GM23338 (cell line): ENCODE measurements around the gene ZSCAN21. TPM values are rescaled to one million over a fixed set of nuclear protein-coding genes. Genes with fewer than 3 reads are reported as not detected.

ENCODE experiments used
- ATAC-seq: fragments of 200-7000 bp; cut with Tn5 transposase; 3 replicates; pipeline ENCODE4 v1.9.1; 2020
- DNase-seq: peaks from one replicate; pipeline ENCODE4 v3.0.0-alpha.2; 2015; ENCODE audit warnings: low spot score
- H2AFZ ChIP-seq: fragments of 200-600 bp; sonication (generic); 2 replicates; pipeline ENCODE4 v1.8.0; 2016; ENCODE audit warnings: antibody characterized with exemption, mild to moderate bottlenecking, moderate library complexity
- H3F3A ChIP-seq: fragments of 200-600 bp; sonication (generic); replicated peaks from 2 replicates; pipeline ENCODE4 v1.8.0; 2017; ENCODE audit warnings: antibody characterized with exemption, mixed run types, low read depth
- H3K27ac ChIP-seq: fragments of 200-600 bp; sonication (generic); 2 replicates; pipeline ENCODE4 v1.6.1; 2016; ENCODE audit warnings: low read depth
- H3K27me3 ChIP-seq: fragments of 200-600 bp; sonication (generic); 2 replicates; pipeline ENCODE4 v1.8.0; 2016; ENCODE audit warnings: mild to moderate bottlenecking, mixed run types, moderate library complexity; ENCODE audit not compliant: insufficient read depth
- H3K36me3 ChIP-seq: fragments of 200-600 bp; sonication (generic); 2 replicates; pipeline ENCODE4 v1.8.0; 2016; ENCODE audit warnings: mild to moderate bottlenecking; ENCODE audit not compliant: insufficient read depth
- H3K4me1 ChIP-seq: fragments of 200-600 bp; sonication (generic); 2 replicates; pipeline ENCODE4 v1.8.0; 2016; ENCODE audit warnings: mild to moderate bottlenecking, moderate library complexity; ENCODE audit not compliant: insufficient read depth
- H3K4me2 ChIP-seq: fragments of 200-600 bp; sonication (generic); 2 replicates; pipeline ENCODE4 v1.7.1; 2017; ENCODE audit warnings: mixed run types
- H3K4me3 ChIP-seq: fragments of 200-600 bp; sonication (generic); 2 replicates; pipeline ENCODE4 v1.6.1; 2016; ENCODE audit warnings: mixed run types
- H3K79me2 ChIP-seq: fragments of 200-600 bp; sonication (generic); replicated peaks from 2 replicates; pipeline ENCODE4 v1.8.0; 2017; ENCODE audit warnings: mild to moderate bottlenecking; ENCODE audit not compliant: insufficient read depth
- H3K9me2 ChIP-seq: fragments of 200-600 bp; sonication (generic); 2 replicates; pipeline ENCODE4 v1.8.0; 2017; ENCODE audit not compliant: insufficient read depth
- H4K20me1 ChIP-seq: fragments of 200-600 bp; sonication (generic); replicated peaks from 2 replicates; pipeline ENCODE4 v1.8.0; 2017; ENCODE audit warnings: mild to moderate bottlenecking; ENCODE audit not compliant: insufficient read depth
- H3K27ac Mint-ChIP-seq: 2 replicates; pipeline ENCODE4 v1.8.0; 2020; ENCODE audit warnings: inconsistent platforms, mild to moderate bottlenecking, moderate library complexity, mixed read lengths
- H3K27me3 Mint-ChIP-seq: 3 replicates; pipeline ENCODE4 v1.8.0; 2022; ENCODE audit warnings: low read depth, mild to moderate bottlenecking, moderate library complexity, mixed read lengths, inconsistent platforms; ENCODE audit not compliant: insufficient read depth, poor library complexity
- H3K36me3 Mint-ChIP-seq: 3 replicates; pipeline ENCODE4 v1.8.0; 2021; ENCODE audit warnings: low read depth, mild to moderate bottlenecking, inconsistent platforms, moderate library complexity, mixed read lengths
- H3K4me1 Mint-ChIP-seq: 3 replicates; pipeline ENCODE4 v1.8.0; 2020; ENCODE audit warnings: mild to moderate bottlenecking, inconsistent platforms, mixed read lengths
- H3K4me3 Mint-ChIP-seq: 3 replicates; pipeline ENCODE4 v1.8.0; 2021; ENCODE audit warnings: moderate library complexity, mild to moderate bottlenecking, inconsistent platforms, mixed read lengths
- H3K9me3 Mint-ChIP-seq: 3 replicates; pipeline ENCODE4 v1.8.0; 2020; ENCODE audit warnings: moderate library complexity, mild to moderate bottlenecking, inconsistent platforms, mixed read lengths
- CREB1 ChIP-seq: fragments of 250-450 bp; sonication (Bioruptor Pico); IDR thresholded peaks from 2 replicates; pipeline ENCODE4 v1.5.0; 2020; ENCODE audit warnings: low read depth, mild to moderate bottlenecking, moderate library complexity
- CTCF ChIP-seq, 2 experiments: fragments of 200-600 bp in 1 of 2; sonication (generic) in 1 of 2; conservative IDR thresholded peaks; 2 replicates each; pipeline versions ENCODE4 v1.5.1 to v1.6.1; 2016 to 2017; ENCODE audit warnings: antibody characterized with exemption in 2 of 2, low read depth in 2 of 2, mild to moderate bottlenecking in 2 of 2, moderate library complexity in 1 of 2
- ETS1 ChIP-seq: IDR thresholded peaks from 2 replicates; pipeline ENCODE4 v1.6.1; 2016; ENCODE audit warnings: antibody characterized with exemption
- EZH2 ChIP-seq: fragments of 200-600 bp; sonication (generic); IDR thresholded peaks from one replicate; pipeline ENCODE4 v1.8.0; 2017; ENCODE audit warnings: antibody characterized with exemption, mild to moderate bottlenecking, low read depth; ENCODE audit not compliant: unreplicated experiment
- EZH2phosphoT487 ChIP-seq: fragments of 200-600 bp; sonication (generic); IDR thresholded peaks from one replicate; pipeline ENCODE4 v1.8.1; 2018; ENCODE audit warnings: antibody characterized with exemption; ENCODE audit not compliant: unreplicated experiment
- JUNB ChIP-seq: IDR thresholded peaks from one replicate; pipeline ENCODE4 v1.6.1; 2016; ENCODE audit warnings: antibody characterized with exemption; ENCODE audit not compliant: unreplicated experiment
- NANOG ChIP-seq: IDR thresholded peaks from 2 replicates; pipeline ENCODE4 v1.6.1; 2016; ENCODE audit warnings: antibody characterized with exemption, borderline replicate concordance
- POLR2AphosphoS5 ChIP-seq: IDR thresholded peaks from 2 replicates; pipeline ENCODE4 v1.6.1; 2016; ENCODE audit warnings: antibody characterized with exemption, low read depth
- REST ChIP-seq: IDR thresholded peaks from one replicate; pipeline ENCODE4 v1.6.1; 2018; ENCODE audit warnings: antibody characterized with exemption; ENCODE audit not compliant: unreplicated experiment
- STAT1 ChIP-seq: IDR thresholded peaks from one replicate; pipeline ENCODE4 v1.6.1; 2016; ENCODE audit warnings: antibody characterized with exemption; ENCODE audit not compliant: unreplicated experiment
- ZNF114 ChIP-seq: fragments of 250-450 bp; sonication (Bioruptor Pico); IDR thresholded peaks from 2 replicates; pipeline ENCODE4 v1.5.0; 2020; ENCODE audit warnings: mild to moderate bottlenecking, moderate library complexity
- ZNF331 ChIP-seq: fragments of 250-450 bp; sonication (Bioruptor Pico); IDR thresholded peaks from 2 replicates; pipeline ENCODE4 v1.5.0; 2020; ENCODE audit warnings: low read depth, mild to moderate bottlenecking, moderate library complexity
- ZNF462 ChIP-seq: fragments of 250-450 bp; sonication (Bioruptor Pico); IDR thresholded peaks from 2 replicates; pipeline ENCODE4 v1.5.0; 2020; ENCODE audit warnings: mild to moderate bottlenecking, moderate library complexity
- polyA plus RNA-seq: library from polyadenylated mRNA; unstranded; fragments of >200 nt; fragmentation: Nextera tagmentation; extraction: Ambion mirVana; gene quantifications from 2 replicates; pipeline ENCODE4 v1.2.1, GENCODE V29; 2016
- total RNA-seq: library from RNA; depleted of rRNA; stranded (reverse); fragments of >200 nt; shearing (Covaris generic); gene quantifications from 2 replicates; pipeline ENCODE4 v1.2.3, GENCODE V29; 2014

ZSCAN21 gene
- total and polyA plus RNA-seq, 2 experiments from 2014 or later, result 15.7 to 21.8 TPM

- no peaks in the 10 kb centered on the region for H3K4me1 ChIP-seq
- H3K27ac ChIP-seq, result no peak overlapping the region
- H3K36me3 Mint-ChIP-seq, result peaks cover 100% of the 10 kb centered on the region
- H4K20me1 ChIP-seq, result peaks cover 3% of the 10 kb centered on the region; the same call in 1 of the 2 replicates
- no peak overlapping the region for H3K4me3 Mint-ChIP-seq
- H3K4me2 ChIP-seq, result no peak overlapping the region
- H3K79me2 ChIP-seq, result peaks cover 33% of the 10 kb centered on the region
- no peaks in the 10 kb centered on the region for H3K4me1 Mint-ChIP-seq
- no peaks in the 10 kb centered on the region for H3K9me2 ChIP-seq
- 0 out of 2 replicates have a peak, but pooled peaks cover 5% of the 10 kb centered on the region for H3K27me3 ChIP-seq
- DNase-seq, result no peak
- ATAC-seq, result no peak
- H3K36me3 ChIP-seq, result peaks cover 83% of the 10 kb centered on the region
- no peak overlapping the region for H3K4me3 ChIP-seq
- peaks cover 89% of the 10 kb centered on the region for H3K9me3 Mint-ChIP-seq
- TF ChIP-seq STAT1 (no peak), ZNF114 (CRISPR knock-in tag) (no peak), EZH2phosphoT487 (no peak), ZNF331 (no peak), CREB1 (CRISPR knock-in tag) (no peak), CTCF (conservative IDR thresholded peaks at IDR 0.05; ENCODE audit: low read depth in 2 of 2) (no peak), ZNF462 (CRISPR knock-in tag) (no peak), NANOG (no peak), EZH2 (no peak), REST (no peak), JUNB (no peak), POLR2AphosphoS5 (no peak), ETS1 (no peak)
- no peak overlapping the region for H2AFZ ChIP-seq
- no peak overlapping the region for H3K27ac Mint-ChIP-seq
- peaks cover 51% of the 10 kb centered on the region for H3F3A ChIP-seq
- H3K27me3 Mint-ChIP-seq, result peaks cover 28% of the 10 kb centered on the region
Measured at GRCh38 chr7:100072462-100072861, 22.9 kb downstream of the ZSCAN21 start.
